Epithelial cell of proximal tubule (primary cell): ENCODE data around the gene SKAP2. TPM values are rescaled to one million over a fixed set of nuclear protein-coding genes. Genes with fewer than 3 reads are reported as not detected.
A peak's percentile ranks its signal among the peaks of the same experiment; 100 is the strongest.

Experiments used
- DNase-seq: peaks from one replicate; pipeline ENCODE4 v3.0.0-alpha.2; 2011; ENCODE audit warnings: low read depth
- H3K4me3 ChIP-seq: 2 replicates; pipeline ENCODE4 v1.5.1; 2011; ENCODE audit warnings: low read depth, mild to moderate bottlenecking, low read length
- CTCF ChIP-seq: conservative IDR thresholded peaks from 2 replicates; pipeline ENCODE4 v1.5.1; 2012; ENCODE audit warnings: low read depth, mild to moderate bottlenecking, low read length
- total RNA-seq: library from RNA; depleted of rRNA; stranded (reverse); fragments of >200 nt; gene quantifications from 2 replicates; pipeline ENCODE4 v1.2.3, GENCODE V29; 2015

Gene SKAP2
- total RNA-seq, 1 donor from 2014 or later, result 31.5 TPM

- DNase-seq, result no peak
- no peak overlapping the region for H3K4me3 ChIP-seq
- TF ChIP-seq CTCF, result no peak
Observed at GRCh38 chr7:26673271-26673670, 191.1 kb downstream of the SKAP2 start.

GRCh38 chr7:26670841-26671240, 193.5 kb downstream of the SKAP2 start:
- H3K4me3 ChIP-seq, result no peak overlapping the region

GRCh38 chr7:26670290-26670689, 194.1 kb downstream of the SKAP2 start:
- H3K4me3 ChIP-seq, result no peak overlapping the region
- no peak for TF ChIP-seq CTCF
- DNase-seq, result no peak

More at GRCh38 chr7:26670841-26671240, 193.5 kb downstream of the SKAP2 start:
- no peak for TF ChIP-seq CTCF
- no peak for DNase-seq

GRCh38 chr7:26668821-26669220, 195.6 kb downstream of the SKAP2 start:
- TF ChIP-seq CTCF, result no peak
- H3K4me3 ChIP-seq, result no peak overlapping the region
- no peak for DNase-seq

GRCh38 chr7:26667514-26668133, 196.8 kb downstream of the SKAP2 start:
- H3K4me3 ChIP-seq, result no peak overlapping the region
- peak; percentile 100 for TF ChIP-seq CTCF
- peak; percentile 90 for DNase-seq

- peak overlapping the region; percentile 20 for H3K4me3 ChIP-seq
- TF ChIP-seq CTCF, result no peak
- DNase-seq, result peak; percentile 64
Observed at GRCh38 chr7:26664735-26665416, 199.5 kb downstream of the SKAP2 start.

GRCh38 chr7:26664274-26664673, 200.1 kb downstream of the SKAP2 start:
- no peak for DNase-seq
- H3K4me3 ChIP-seq, result no peak overlapping the region
- TF ChIP-seq CTCF, result no peak
